ENCODE measurements around the gene MAP3K7.

GRCh38 chr6:90544741-90545140 lies 42.1 kb downstream of the MAP3K7 start:
- TF ChIP-seq, protein P1, sequence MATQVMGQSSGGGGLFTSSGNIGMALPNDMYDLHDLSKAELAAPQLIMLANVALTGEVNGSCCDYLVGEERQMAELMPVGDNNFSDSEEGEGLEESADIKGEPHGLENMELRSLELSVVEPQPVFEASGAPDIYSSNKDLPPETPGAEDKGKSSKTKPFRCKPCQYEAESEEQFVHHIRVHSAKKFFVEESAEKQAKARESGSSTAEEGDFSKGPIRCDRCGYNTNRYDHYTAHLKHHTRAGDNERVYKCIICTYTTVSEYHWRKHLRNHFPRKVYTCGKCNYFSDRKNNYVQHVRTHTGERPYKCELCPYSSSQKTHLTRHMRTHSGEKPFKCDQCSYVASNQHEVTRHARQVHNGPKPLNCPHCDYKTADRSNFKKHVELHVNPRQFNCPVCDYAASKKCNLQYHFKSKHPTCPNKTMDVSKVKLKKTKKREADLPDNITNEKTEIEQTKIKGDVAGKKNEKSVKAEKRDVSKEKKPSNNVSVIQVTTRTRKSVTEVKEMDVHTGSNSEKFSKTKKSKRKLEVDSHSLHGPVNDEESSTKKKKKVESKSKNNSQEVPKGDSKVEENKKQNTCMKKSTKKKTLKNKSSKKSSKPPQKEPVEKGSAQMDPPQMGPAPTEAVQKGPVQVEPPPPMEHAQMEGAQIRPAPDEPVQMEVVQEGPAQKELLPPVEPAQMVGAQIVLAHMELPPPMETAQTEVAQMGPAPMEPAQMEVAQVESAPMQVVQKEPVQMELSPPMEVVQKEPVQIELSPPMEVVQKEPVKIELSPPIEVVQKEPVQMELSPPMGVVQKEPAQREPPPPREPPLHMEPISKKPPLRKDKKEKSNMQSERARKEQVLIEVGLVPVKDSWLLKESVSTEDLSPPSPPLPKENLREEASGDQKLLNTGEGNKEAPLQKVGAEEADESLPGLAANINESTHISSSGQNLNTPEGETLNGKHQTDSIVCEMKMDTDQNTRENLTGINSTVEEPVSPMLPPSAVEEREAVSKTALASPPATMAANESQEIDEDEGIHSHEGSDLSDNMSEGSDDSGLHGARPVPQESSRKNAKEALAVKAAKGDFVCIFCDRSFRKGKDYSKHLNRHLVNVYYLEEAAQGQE (IDR thresholded peaks at IDR 0.05): no peak
- TF ChIP-seq CTCF (IDR thresholded peaks at IDR 0.05; ENCODE audit: low read depth, low read length, missing input control) (no peak), RAD21 (IDR thresholded peaks at IDR 0.05) (no peak), YY1 (IDR thresholded peaks at IDR 0.05) (no peak), MAX (IDR thresholded peaks at IDR 0.05) (no peak), GABPA (IDR thresholded peaks at IDR 0.05 in 1 of 2, conservative IDR thresholded peaks at IDR 0.05 in 1 of 2) (no peak), TAF1 (conservative IDR thresholded peaks at IDR 0.05) (no peak), JUND (IDR thresholded peaks at IDR 0.05) (no peak)
- TF ChIP-seq, protein P2, sequence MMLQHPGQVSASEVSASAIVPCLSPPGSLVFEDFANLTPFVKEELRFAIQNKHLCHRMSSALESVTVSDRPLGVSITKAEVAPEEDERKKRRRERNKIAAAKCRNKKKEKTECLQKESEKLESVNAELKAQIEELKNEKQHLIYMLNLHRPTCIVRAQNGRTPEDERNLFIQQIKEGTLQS (IDR thresholded peaks at IDR 0.05): no peak

Measured in liver (tissue), 3 donors.